K562 (cell line): ENCODE data around the gene NR2F6. TPM values are rescaled to one million over a fixed set of nuclear protein-coding genes. Genes with fewer than 3 reads are reported as not detected.

Source experiments
- ATAC-seq: fragments of 200-7000 bp; cut with Tn5 transposase; 3 replicates; pipeline ENCODE4 v1.9.1; 2020; ENCODE audit warnings: moderate library complexity
- BruUV-seq: library from RNA; stranded (reverse); fragments of 400-500 nt; replicated peaks from 2 replicates; lab custom pipeline; 2021; lab: Mats Ljungman, UMichigan
- CTCF ChIA-PET: fragments of 300-600 bp; formaldehyde crosslinking; extraction: SDS; loops from one replicate; lab custom pipeline; 2021; ENCODE audit warnings: low intra/inter-chr PET ratio; lab: Yijun Ruan, JAX
- POLR2A ChIA-PET: fragments of 300-600, 350-650 bp; sonication (Branson Sonifier 250); formaldehyde crosslinking; extraction: SDS; loops from one replicate; lab custom pipeline; 2021; ENCODE audit warnings: antibody characterized with exemption, inconsistent platforms; lab: Yijun Ruan, JAX
- DNase-seq, 4 experiments: peaks; one replicate each; pipeline versions ENCODE4 v3.0.0 to v3.0.0-alpha.2; 2011 to 2018; ENCODE audit warnings: low spot score in 3 of 4, mixed read lengths in 3 of 4; ENCODE audit errors: extremely low read depth in 1 of 4
- FAIRE-seq: peaks from 2 replicates; lab custom pipeline; 2011; peaks lifted over from hg19 to GRCh38; lab: Jason Lieb, UNC
- H2AFZ ChIP-seq: 2 replicates; pipeline ENCODE4 v1.6.0; 2011; ENCODE audit warnings: low read depth, low read length, control low read depth, inconsistent platforms
- H3K27ac ChIP-seq: fragments of 200-600 bp; 3 replicates; pipeline ENCODE4 v1.8.0; 2011; ENCODE audit warnings: low read depth, mild to moderate bottlenecking, control low read depth, inconsistent platforms, low read length, moderate library complexity, mixed read lengths; ENCODE audit errors: extremely low read depth
- H3K27me3 ChIP-seq, 2 experiments: fragments of 300-600 bp in 1 of 2; 2 replicates in 1 of 2; 3 replicates in 1 of 2; pipeline versions ENCODE4 v1.6.0 to v1.8.0; 2011; ENCODE audit warnings: inconsistent platforms in 2 of 2, low read length in 2 of 2, mild to moderate bottlenecking in 1 of 2, mixed read lengths in 1 of 2, moderate library complexity in 1 of 2; ENCODE audit not compliant: control insufficient read depth in 2 of 2, insufficient read depth in 2 of 2
- H3K36me3 ChIP-seq: fragments of 300-600 bp; 3 replicates; pipeline ENCODE4 v1.8.0; 2011; ENCODE audit warnings: mild to moderate bottlenecking, low read length, inconsistent platforms; ENCODE audit not compliant: control insufficient read depth, insufficient read depth
- H3K4me1 ChIP-seq, 2 experiments: fragments of 200-600 bp in 1 of 2; replicated peaks in 1 of 2; 2 replicates in 1 of 2; 3 replicates in 1 of 2; pipeline versions ENCODE4 v1.5.1 to v1.8.0; 2011; ENCODE audit warnings: inconsistent platforms in 2 of 2, low read length in 2 of 2, mild to moderate bottlenecking in 1 of 2, mixed read lengths in 1 of 2, moderate library complexity in 1 of 2; ENCODE audit not compliant: control insufficient read depth in 2 of 2, insufficient read depth in 2 of 2
- H3K4me2 ChIP-seq: 2 replicates; pipeline ENCODE4 v1.6.1; 2011; ENCODE audit warnings: low read length, control low read depth, inconsistent platforms, mixed read lengths; ENCODE audit not compliant: insufficient read depth
- H3K4me3 ChIP-seq: fragments of 200-600 bp; sonication (generic), shearing (Covaris generic); 2 replicates; pipeline ENCODE4 v1.5.1; 2016; ENCODE audit warnings: control low read depth, inconsistent platforms
- H3K79me2 ChIP-seq: fragments of 200-600 bp; 3 replicates; pipeline ENCODE4 v1.8.0; 2011; ENCODE audit warnings: low read length, inconsistent platforms; ENCODE audit not compliant: control insufficient read depth, insufficient read depth
- H3K9ac ChIP-seq, 2 experiments: 2 replicates each; pipeline versions ENCODE4 v1.6.0 to v1.6.1; 2011; ENCODE audit warnings: low read depth in 2 of 2, low read length in 2 of 2, control low read depth in 1 of 2, inconsistent platforms in 1 of 2, mild to moderate bottlenecking in 1 of 2, mixed read lengths in 1 of 2; ENCODE audit not compliant: insufficient read depth in 1 of 2
- H3K9me1 ChIP-seq: one replicate; pipeline ENCODE4 v1.6.0; 2011; ENCODE audit warnings: inconsistent platforms, mild to moderate bottlenecking, low read length, moderate library complexity; ENCODE audit not compliant: control insufficient read depth, insufficient read depth
- H3K9me3 ChIP-seq: replicated peaks from 2 replicates; pipeline ENCODE4 v1.5.1; 2011; ENCODE audit warnings: low read depth, low read length, inconsistent platforms; ENCODE audit not compliant: control insufficient read depth, insufficient read depth
- H4K20me1 ChIP-seq: replicated peaks from 2 replicates; pipeline ENCODE4 v1.6.1; 2011; ENCODE audit warnings: low read length, inconsistent platforms, mixed read lengths; ENCODE audit not compliant: control insufficient read depth, insufficient read depth
- BRCA1 ChIP-seq, 2 experiments: fragments of 450-650 bp in 1 of 2; sonication (generic) in 1 of 2; formaldehyde crosslinking in 1 of 2; IDR thresholded peaks; 2 replicates each; pipeline versions ENCODE4 v1.5.0 to v1.6.1; 2017 to 2020; ENCODE audit warnings: mild to moderate bottlenecking in 1 of 2, missing genetic modification reagents in 1 of 2
- CEBPG ChIP-seq, 3 experiments: fragments of 200-800 bp in 1 of 3; sonication (Bioruptor generic) in 1 of 3; sonication (generic) in 1 of 3; formaldehyde crosslinking in 1 of 3; IDR thresholded peaks in 2 of 3; conservative IDR thresholded peaks in 1 of 3; 2 replicates each; pipeline versions ENCODE4 v1.6.1 to v1.8.0; 2016 to 2022; ENCODE audit warnings: missing compliant biosample characterization in 2 of 3, missing genetic modification characterization in 2 of 3, mild to moderate bottlenecking in 1 of 3, missing genetic modification reagents in 1 of 3
- FOXJ3 ChIP-seq: sonication (generic); formaldehyde crosslinking; IDR thresholded peaks from 2 replicates; pipeline ENCODE4 v1.4.0; 2020; ENCODE audit warnings: mild to moderate bottlenecking, missing genetic modification reagents
- HES1 ChIP-seq: fragments of 450-650 bp; IDR thresholded peaks from 2 replicates; pipeline ENCODE4 v1.6.1; 2016; ENCODE audit warnings: low read depth, mild to moderate bottlenecking, moderate library complexity
- KLF1 ChIP-seq: fragments of 450-650 bp; IDR thresholded peaks from 2 replicates; pipeline ENCODE4 v1.6.1; 2016; ENCODE audit warnings: missing genetic modification characterization, missing compliant biosample characterization
- PRDM10 ChIP-seq: fragments of 450-650 bp; IDR thresholded peaks from 2 replicates; pipeline ENCODE4 v1.6.1; 2018; ENCODE audit not compliant: partially characterized antibody
- ZC3H4 ChIP-seq: sonication (generic); formaldehyde crosslinking; IDR thresholded peaks from 2 replicates; pipeline ENCODE4 v1.9.0; 2021; ENCODE audit warnings: missing genetic modification reagents, borderline replicate concordance
- WGBS: fragments of 100-300 bp; shearing (Covaris generic); methylation state at CpG from one replicate; pipeline ENCODE4 v1.1.6; 2016; ENCODE audit warnings: low coverage, mixed read lengths; ENCODE audit not compliant: insufficient coverage; ENCODE audit errors: missing lambda C conversion rate; 5-methylcytosine and 5-hydroxymethylcytosine counted together
- in situ Hi-C: fragments of 300-500 bp; cut with MboI; formaldehyde crosslinking; loops from 4 replicates; pipeline ENCODE4 v1.15.0; 2018; ENCODE audit warnings: inconsistent platforms, mixed read lengths
- intact Hi-C: fragments of 100-400 bp; cut with micrococcal nuclease; formaldehyde crosslinking; loops from 2 replicates; pipeline ENCODE4 v1.14.2; 2022
- polyA plus RNA-seq, 8 experiments: library from polyadenylated mRNA; depleted of rRNA in 4 of 8; stranded (reverse) in 5 of 8; unstranded in 3 of 8; fragments of >200 nt; fragmentation: Nextera tagmentation in 2 of 8; fragmentation: Illumina TruSeq in 1 of 8; extraction: Ambion mirVana in 2 of 8; extraction: Trizol in 1 of 8; gene quantifications; 2 replicates each; pipeline versions ENCODE4 v1.2.1 to v1.2.3, GENCODE V29; 2011 to 2014; ENCODE audit warnings: inconsistent platforms in 1 of 8, missing spikeins in 1 of 8
- total RNA-seq, 7 experiments: library from RNA; depleted of rRNA in 6 of 7; stranded (reverse); fragments of >200 nt in 6 of 7; fragmentation: Illumina TruSeq in 2 of 7; extraction: Trizol in 2 of 7; gene quantifications; 2 replicates each; pipeline versions ENCODE4 v1.2.1 to v1.2.3, GENCODE V29; 2011 to 2021; ENCODE audit warnings: low replicate concordance in 1 of 7
- TF ChIP-seq, protein P1 (sequence below): sonication (generic); formaldehyde crosslinking; IDR thresholded peaks from 2 replicates; pipeline ENCODE4 v1.9.0; 2022; ENCODE audit warnings: mild to moderate bottlenecking, missing genetic modification reagents

NR2F6 gene
- total and polyA plus RNA-seq, 9 of the 15 experiments (the other 6 are each of a cell fraction or from before 2014, with no cell fraction given) = 0.76 to 97.5 (median 18.8) TPM

GRCh38 chr19:17249887-17250548, 4.3 kb upstream of the NR2F6 start:
- Histone ChIP-seq H3K27ac (peak overlapping the region; percentile 53; the same call in 1 of the 3 replicates), H3K4me3 (no peak overlapping the region), H3K36me3 (no peaks in the 10 kb centered on the region), H3K27me3 (no peaks in the 10 kb centered on the region), H3K4me2 (no peak overlapping the region), H4K20me1 (no peaks in the 10 kb centered on the region), H3K9me1 (no peaks in the 10 kb centered on the region), H3K79me2 (peaks cover 5% of the 10 kb centered on the region), H3K9me3 (no peaks in the 10 kb centered on the region), H3K4me1 (peaks cover 35 to 54% of the 10 kb centered on the region in 2 experiments), H2AFZ (no peak overlapping the region), H3K9ac (peak overlapping the region in 1 of 2 experiments; percentile 80; a peak in 1 of 4 replicates)
- ATAC-seq (no peak), DNase-seq (no peak), FAIRE-seq (no peak)
- POLR2A ChIA-PET = interaction anchor here (0.5 to 1.4 kb wide), 9 partner anchors 8 to 35 kb away, joined by 3 to 6 read pairs (median 3); partner anchors contain the start of gene USE1
- in situ Hi-C loops = no loop called here
- TF ChIP-seq, protein P1, sequence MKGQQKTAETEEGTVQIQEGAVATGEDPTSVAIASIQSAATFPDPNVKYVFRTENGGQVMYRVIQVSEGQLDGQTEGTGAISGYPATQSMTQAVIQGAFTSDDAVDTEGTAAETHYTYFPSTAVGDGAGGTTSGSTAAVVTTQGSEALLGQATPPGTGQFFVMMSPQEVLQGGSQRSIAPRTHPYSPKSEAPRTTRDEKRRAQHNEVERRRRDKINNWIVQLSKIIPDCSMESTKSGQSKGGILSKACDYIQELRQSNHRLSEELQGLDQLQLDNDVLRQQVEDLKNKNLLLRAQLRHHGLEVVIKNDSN = no peak
- TF ChIP-seq KLF1 (tag) (no peak), ZC3H4 (0 out of 2 replicates have a peak, but pooled peaks have one; percentile 45), BRCA1 (IDR thresholded peaks at IDR 0.05) (no peak), BRCA1 (CRISPR knock-in tag; IDR thresholded peaks at IDR 0.05) (0 out of 2 replicates have a peak, but pooled peaks have one; percentile 26), PRDM10 (peak; percentile 29), CEBPG (CRISPR knock-in tag; IDR thresholded peaks at IDR 0.05) (peak; percentile 25; the same call in 1 of the 2 replicates), CEBPG (tag; conservative IDR thresholded peaks at IDR 0.05 in 1 of 2, IDR thresholded peaks at IDR 0.05 in 1 of 2) (no peak), FOXJ3 (CRISPR knock-in tag) (no peak), HES1 (no peak)
- CTCF ChIA-PET = no interaction called here
- intact Hi-C loops = loop anchor here (5.0 kb wide), 1 partner anchor 43 kb away; no protein-coding TSS in a partner anchor
- BruUV-seq = no TSS peak
- 79% methylated on average over 11 of the region's 15 CpGs for WGBS
